HEK293 (cell line): ENCODE measurements around the gene SLC6A1.

Source experiments
- CTCF ChIA-PET: fragments of 350-600 bp; formaldehyde crosslinking; extraction: SDS; loops from one replicate; lab custom pipeline; 2021; ENCODE audit warnings: antibody characterized with exemption; lab: Yijun Ruan, JAX
- POLR2A ChIA-PET: fragments of 300-600 bp; formaldehyde crosslinking; extraction: SDS; loops from one replicate; lab custom pipeline; 2020; ENCODE audit warnings: antibody characterized with exemption, inconsistent platforms; lab: Yijun Ruan, JAX
- H3K27ac ChIP-seq: fragments of 200-500 bp; sonication (Bioruptor generic); 2 replicates; pipeline ENCODE4 v1.5.1; 2014; ENCODE audit warnings: low read depth, low read length, control low read depth, inconsistent platforms; ENCODE audit errors: extremely low read depth
- H3K36me3 ChIP-seq, 2 experiments: fragments of 200-500 bp in 1 of 2; sonication (Bioruptor generic) in 1 of 2; 1 replicate in 1 of 2; 2 replicates in 1 of 2; pipeline ENCODE4 v1.5.1; 2014 to 2017; ENCODE audit warnings: inconsistent platforms in 2 of 2, low read length in 2 of 2; ENCODE audit not compliant: control insufficient read depth in 2 of 2, insufficient read depth in 1 of 2
- H3K4me1 ChIP-seq: fragments of 200-500 bp; sonication (Bioruptor generic); 2 replicates; pipeline ENCODE4 v1.5.1; 2014; ENCODE audit warnings: mild to moderate bottlenecking, low read length, inconsistent platforms; ENCODE audit not compliant: control insufficient read depth, insufficient read depth
- H3K4me3 ChIP-seq: 2 replicates; pipeline ENCODE4 v1.5.1; 2011; ENCODE audit warnings: low read depth, mild to moderate bottlenecking, control low read depth, low read length, moderate library complexity
- H3K9me3 ChIP-seq: fragments of 200-500 bp; sonication (Bioruptor generic); 2 replicates; pipeline ENCODE4 v1.5.1; 2014; ENCODE audit warnings: low read depth, low read length, inconsistent platforms; ENCODE audit not compliant: control insufficient read depth, insufficient read depth
- RBAK ChIP-seq: fragments of 450-650 bp; formaldehyde crosslinking; IDR thresholded peaks from 2 replicates; pipeline ENCODE4 v1.5.1; 2016; ENCODE audit warnings: missing biosample characterization, missing genetic modification characterization
- TCF7L2 ChIP-seq: IDR thresholded peaks from 2 replicates; pipeline ENCODE4 v1.6.1; 2011; ENCODE audit warnings: low read depth, mild to moderate bottlenecking, inconsistent platforms, low read length, moderate library complexity, borderline replicate concordance
- TSHZ1 ChIP-seq: fragments of 450-650 bp; formaldehyde crosslinking; IDR thresholded peaks from 2 replicates; pipeline ENCODE4 v1.5.1; 2016; ENCODE audit warnings: missing biosample characterization, missing genetic modification characterization, borderline replicate concordance
- ZBTB48 ChIP-seq: fragments of 450-650 bp; formaldehyde crosslinking; IDR thresholded peaks from 2 replicates; pipeline ENCODE4 v1.5.1; 2016; ENCODE audit warnings: missing biosample characterization, missing genetic modification characterization
- ZIC2 ChIP-seq: fragments of 450-650 bp; formaldehyde crosslinking; IDR thresholded peaks from 2 replicates; pipeline ENCODE4 v1.5.1; 2016; ENCODE audit warnings: missing biosample characterization, missing genetic modification characterization
- ZNF302 ChIP-seq: fragments of 450-650 bp; formaldehyde crosslinking; IDR thresholded peaks from 2 replicates; pipeline ENCODE4 v1.5.1; 2016; ENCODE audit warnings: missing biosample characterization, missing genetic modification characterization, low read depth
- ZNF426 ChIP-seq: fragments of 450-650 bp; formaldehyde crosslinking; IDR thresholded peaks from 2 replicates; pipeline ENCODE4 v1.5.1; 2017; ENCODE audit warnings: missing biosample characterization, missing genetic modification characterization, mild to moderate bottlenecking, inconsistent platforms, moderate library complexity
- ZNF571 ChIP-seq: fragments of 450-650 bp; formaldehyde crosslinking; IDR thresholded peaks from 2 replicates; pipeline ENCODE4 v1.5.0; 2017; ENCODE audit warnings: missing biosample characterization, missing genetic modification characterization
- ZNF645 ChIP-seq: fragments of 450-650 bp; formaldehyde crosslinking; IDR thresholded peaks from 2 replicates; pipeline ENCODE4; 2016; ENCODE audit warnings: missing biosample characterization, missing genetic modification characterization
- TF ChIP-seq, protein P1 (sequence below): fragments of 450-650 bp; formaldehyde crosslinking; IDR thresholded peaks from 2 replicates; pipeline ENCODE4 v1.5.1; 2016; ENCODE audit warnings: missing biosample characterization, missing genetic modification characterization, borderline replicate concordance
- TF ChIP-seq, protein P2 (sequence below): IDR thresholded peaks from 2 replicates; pipeline ENCODE4 v1.6.1; 2011; ENCODE audit warnings: mild to moderate bottlenecking, low read depth, low read length, borderline replicate concordance

The SLC6A1 gene

DNA sequence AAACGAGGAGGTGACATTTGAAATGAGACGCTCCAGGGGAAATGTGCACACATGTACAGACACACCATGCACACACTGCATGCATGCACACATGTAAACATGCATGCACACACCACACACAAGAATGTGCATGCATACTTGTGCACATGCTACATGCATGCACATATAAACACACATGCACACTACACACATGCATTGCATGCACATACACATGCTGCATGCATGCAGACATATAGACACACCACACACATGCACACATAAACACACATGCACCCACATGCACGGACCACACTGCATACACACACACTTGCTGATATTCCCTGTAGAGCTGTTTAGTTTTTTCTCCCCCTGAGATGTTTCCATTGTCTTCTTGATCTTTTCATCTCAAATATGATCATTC lies 37.8 kb upstream of the SLC6A1 start (continued):
- TF ChIP-seq TSHZ1 (tag by site-specific recombination) (no peak), ZBTB48 (no peak), ZNF302 (tag by site-specific recombination) (no peak), TCF7L2 (no peak)
- TF ChIP-seq, protein P1, sequence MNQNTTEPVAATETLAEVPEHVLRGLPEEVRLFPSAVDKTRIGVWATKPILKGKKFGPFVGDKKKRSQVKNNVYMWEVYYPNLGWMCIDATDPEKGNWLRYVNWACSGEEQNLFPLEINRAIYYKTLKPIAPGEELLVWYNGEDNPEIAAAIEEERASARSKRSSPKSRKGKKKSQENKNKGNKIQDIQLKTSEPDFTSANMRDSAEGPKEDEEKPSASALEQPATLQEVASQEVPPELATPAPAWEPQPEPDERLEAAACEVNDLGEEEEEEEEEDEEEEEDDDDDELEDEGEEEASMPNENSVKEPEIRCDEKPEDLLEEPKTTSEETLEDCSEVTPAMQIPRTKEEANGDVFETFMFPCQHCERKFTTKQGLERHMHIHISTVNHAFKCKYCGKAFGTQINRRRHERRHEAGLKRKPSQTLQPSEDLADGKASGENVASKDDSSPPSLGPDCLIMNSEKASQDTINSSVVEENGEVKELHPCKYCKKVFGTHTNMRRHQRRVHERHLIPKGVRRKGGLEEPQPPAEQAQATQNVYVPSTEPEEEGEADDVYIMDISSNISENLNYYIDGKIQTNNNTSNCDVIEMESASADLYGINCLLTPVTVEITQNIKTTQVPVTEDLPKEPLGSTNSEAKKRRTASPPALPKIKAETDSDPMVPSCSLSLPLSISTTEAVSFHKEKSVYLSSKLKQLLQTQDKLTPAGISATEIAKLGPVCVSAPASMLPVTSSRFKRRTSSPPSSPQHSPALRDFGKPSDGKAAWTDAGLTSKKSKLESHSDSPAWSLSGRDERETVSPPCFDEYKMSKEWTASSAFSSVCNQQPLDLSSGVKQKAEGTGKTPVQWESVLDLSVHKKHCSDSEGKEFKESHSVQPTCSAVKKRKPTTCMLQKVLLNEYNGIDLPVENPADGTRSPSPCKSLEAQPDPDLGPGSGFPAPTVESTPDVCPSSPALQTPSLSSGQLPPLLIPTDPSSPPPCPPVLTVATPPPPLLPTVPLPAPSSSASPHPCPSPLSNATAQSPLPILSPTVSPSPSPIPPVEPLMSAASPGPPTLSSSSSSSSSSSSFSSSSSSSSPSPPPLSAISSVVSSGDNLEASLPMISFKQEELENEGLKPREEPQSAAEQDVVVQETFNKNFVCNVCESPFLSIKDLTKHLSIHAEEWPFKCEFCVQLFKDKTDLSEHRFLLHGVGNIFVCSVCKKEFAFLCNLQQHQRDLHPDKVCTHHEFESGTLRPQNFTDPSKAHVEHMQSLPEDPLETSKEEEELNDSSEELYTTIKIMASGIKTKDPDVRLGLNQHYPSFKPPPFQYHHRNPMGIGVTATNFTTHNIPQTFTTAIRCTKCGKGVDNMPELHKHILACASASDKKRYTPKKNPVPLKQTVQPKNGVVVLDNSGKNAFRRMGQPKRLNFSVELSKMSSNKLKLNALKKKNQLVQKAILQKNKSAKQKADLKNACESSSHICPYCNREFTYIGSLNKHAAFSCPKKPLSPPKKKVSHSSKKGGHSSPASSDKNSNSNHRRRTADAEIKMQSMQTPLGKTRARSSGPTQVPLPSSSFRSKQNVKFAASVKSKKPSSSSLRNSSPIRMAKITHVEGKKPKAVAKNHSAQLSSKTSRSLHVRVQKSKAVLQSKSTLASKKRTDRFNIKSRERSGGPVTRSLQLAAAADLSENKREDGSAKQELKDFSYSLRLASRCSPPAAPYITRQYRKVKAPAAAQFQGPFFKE: no peak

DNA sequence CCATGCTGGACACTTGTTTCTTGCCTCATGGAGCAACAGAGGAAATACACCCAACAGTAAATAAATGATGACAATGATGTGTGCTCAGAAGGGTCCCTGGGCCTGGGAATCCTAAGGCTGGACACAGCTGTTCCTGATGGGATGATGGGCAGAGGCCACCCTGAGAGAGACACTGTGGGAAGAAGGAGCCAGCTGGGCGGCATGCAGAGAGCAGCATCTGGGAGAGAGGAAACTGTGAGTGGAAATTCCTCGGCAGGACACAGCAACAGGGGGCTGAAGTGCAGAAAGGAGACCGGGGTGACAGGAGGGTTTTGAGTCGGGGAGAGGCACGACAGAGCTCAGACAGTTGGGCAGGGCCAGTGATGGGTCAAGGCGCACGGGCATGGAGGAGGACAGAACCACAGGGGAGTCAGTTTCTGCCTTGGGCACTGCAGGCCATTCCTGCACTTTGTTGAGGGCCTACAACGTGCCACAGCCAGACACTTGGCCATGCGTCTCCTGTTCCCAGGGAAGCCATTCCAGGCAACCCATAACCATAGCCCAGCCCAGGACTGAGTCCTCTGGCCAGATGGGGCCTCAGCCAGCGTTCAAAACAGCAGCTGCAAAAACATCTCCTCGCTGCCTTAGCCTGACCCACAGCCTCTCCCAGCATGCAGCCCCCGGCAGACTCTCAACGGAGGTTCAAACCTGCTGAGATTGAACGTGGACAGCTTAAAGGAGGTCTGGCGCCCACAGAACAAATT lies 36.7 kb upstream of the SLC6A1 start:
- H3K9me3 ChIP-seq: no peaks in the 10 kb centered on the region
- no peaks in the 10 kb centered on the region for H3K36me3 ChIP-seq
- ChIA-PET POLR2A (no interaction called here), CTCF (interaction anchor here (1.3 to 4.3 kb wide), 3 partner anchors 10 to 105 kb away, joined by 5 to 17 read pairs (median 9); no protein-coding TSS in a partner anchor)
- no peak overlapping the region for H3K4me3 ChIP-seq
- no peak overlapping the region for H3K27ac ChIP-seq
- TF ChIP-seq ZIC2 (tag by site-specific recombination): peak; percentile 98
- no peak for TF ChIP-seq ZNF426 (tag by site-specific recombination)
- H3K4me1 ChIP-seq: peaks cover 2% of the 10 kb centered on the region; the same call in 1 of the 2 replicates

DNA sequence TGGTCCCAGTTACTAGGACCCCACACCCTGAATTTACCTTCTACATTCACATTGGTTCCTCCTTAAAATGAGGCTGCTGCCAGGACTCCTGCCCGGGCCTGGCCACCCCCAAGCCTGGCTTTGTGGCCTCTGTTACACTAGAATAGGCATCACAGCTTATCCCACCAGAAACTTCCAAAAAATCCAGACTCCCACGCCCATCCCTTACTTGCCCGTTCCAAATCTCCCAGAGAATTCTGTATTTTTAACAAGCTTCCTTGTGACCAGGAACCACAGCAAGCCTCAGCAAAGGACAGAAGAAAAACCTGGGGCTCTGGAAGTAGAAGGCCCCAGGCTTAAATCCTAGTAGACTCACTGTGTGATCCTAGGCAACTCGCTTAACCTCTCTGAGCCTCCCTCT lies 36.0 kb upstream of the SLC6A1 start:
- H3K4me1 ChIP-seq: peaks cover 2% of the 10 kb centered on the region; the same call in 1 of the 2 replicates
- H3K9me3 ChIP-seq: no peaks in the 10 kb centered on the region
- H3K36me3 ChIP-seq: no peaks in the 10 kb centered on the region
- POLR2A ChIA-PET: no interaction called here
- TF ChIP-seq RBAK: no peak
- TF ChIP-seq ZNF571 (tag by site-specific recombination): no peak
- no peak for TF ChIP-seq ZNF645 (tag by site-specific recombination)
- TF ChIP-seq, protein P2, sequence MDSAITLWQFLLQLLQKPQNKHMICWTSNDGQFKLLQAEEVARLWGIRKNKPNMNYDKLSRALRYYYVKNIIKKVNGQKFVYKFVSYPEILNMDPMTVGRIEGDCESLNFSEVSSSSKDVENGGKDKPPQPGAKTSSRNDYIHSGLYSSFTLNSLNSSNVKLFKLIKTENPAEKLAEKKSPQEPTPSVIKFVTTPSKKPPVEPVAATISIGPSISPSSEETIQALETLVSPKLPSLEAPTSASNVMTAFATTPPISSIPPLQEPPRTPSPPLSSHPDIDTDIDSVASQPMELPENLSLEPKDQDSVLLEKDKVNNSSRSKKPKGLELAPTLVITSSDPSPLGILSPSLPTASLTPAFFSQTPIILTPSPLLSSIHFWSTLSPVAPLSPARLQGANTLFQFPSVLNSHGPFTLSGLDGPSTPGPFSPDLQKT: no peak
- H3K4me3 ChIP-seq: no peak overlapping the region
- no peak overlapping the region for H3K27ac ChIP-seq
- CTCF ChIA-PET: interaction anchor here (0.6 to 1.6 kb wide), 3 partner anchors 11 to 25 kb away, joined by 5 to 9 read pairs (median 5); no protein-coding TSS in a partner anchor
